Measurements from ENCODE around the gene SMYD3. TPM values are rescaled to one million over a fixed set of nuclear protein-coding genes. Genes with fewer than 3 reads are reported as not detected.

Gene SMYD3
- total and polyA plus RNA-seq, 9 of the 15 experiments (the other 6 are each of a cell fraction or from before 2014, with no cell fraction given): 128 to 440 (median 197) TPM

DNA sequence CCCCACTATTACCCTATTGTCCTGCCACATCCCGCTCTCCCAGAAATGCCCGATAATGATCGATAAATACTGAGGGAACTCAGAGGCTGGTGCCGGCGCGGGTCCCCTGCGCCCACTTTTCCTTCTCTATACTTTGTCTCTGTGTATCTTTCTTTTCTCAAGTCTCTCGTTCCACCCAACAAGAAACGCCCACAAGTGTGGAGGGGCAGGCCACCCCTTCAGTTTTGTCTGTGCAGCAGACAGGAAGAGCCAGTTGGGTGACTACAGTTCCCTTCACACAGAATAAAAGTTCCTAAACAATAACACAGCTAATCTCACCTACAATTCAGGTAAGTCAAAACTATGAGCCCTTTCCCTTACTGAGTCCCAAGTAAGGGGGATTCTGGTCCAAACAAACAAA lies 423.7 kb downstream of the SMYD3 start (continued):
- TF ChIP-seq E2F6 (IDR thresholded peaks at IDR 0.05; ENCODE audit: borderline replicate concordance in 1 of 2, extremely low read depth in 1 of 2, insufficient read depth in 1 of 2, insufficient read length in 1 of 2, low read depth in 1 of 2, low read length in 1 of 2, poor library complexity in 1 of 2, severe bottlenecking in 1 of 2): no peak
- TF ChIP-seq SRSF1 (IDR thresholded peaks at IDR 0.05; ENCODE audit: low read depth, low read length): no peak
- no peak for TF ChIP-seq EWSR1 (IDR thresholded peaks at IDR 0.05; ENCODE audit: borderline replicate concordance, low read depth, partially characterized antibody)
- no peak for TF ChIP-seq THRAP3 (IDR thresholded peaks at IDR 0.05; ENCODE audit: borderline replicate concordance)

GRCh38 chr1:246081856-246082668 lies 425.0 kb downstream of the SMYD3 start:
- 83% methylated on average over 13 of the region's 13 CpGs for WGBS (ENCODE audit: insufficient coverage, low coverage, missing lambda C conversion rate)
- Histone ChIP-seq H3K9me3 (replicated peaks; ENCODE audit: control insufficient read depth, insufficient read depth, low read depth, low read length) (0 out of 2 replicates have a peak, but pooled peaks cover 4% of the 10 kb centered on the region), H2AFZ (ENCODE audit: low read depth, low read length) (no peak overlapping the region), H3K27ac (ENCODE audit: extremely low read depth, low read depth, low read length) (no peak overlapping the region), H3K9me1 (ENCODE audit: control insufficient read depth, insufficient read depth, low read length) (no peaks in the 10 kb centered on the region), H3K27me3 (ENCODE audit: control insufficient read depth in 2 of 2, insufficient read depth in 2 of 2, low read length in 2 of 2) (no peaks in the 10 kb centered on the region), H3K4me2 (ENCODE audit: insufficient read depth, low read length) (no peak overlapping the region), H3K4me3 (no peak overlapping the region), H3K79me2 (ENCODE audit: control insufficient read depth, insufficient read depth, low read length) (no peaks in the 10 kb centered on the region; the same call in 2 of the 3 replicates), H3K4me1 (replicated peaks in 1 of 2; ENCODE audit: control insufficient read depth in 2 of 2, insufficient read depth in 2 of 2, low read length in 2 of 2) (peaks cover 0 to 20% of the 10 kb centered on the region in 2 experiments; a peak in 3 of 5 replicates), H3K9ac (ENCODE audit: insufficient read depth in 1 of 2, low read depth in 2 of 2, low read length in 2 of 2) (no peak overlapping the region), H4K20me1 (replicated peaks; ENCODE audit: control insufficient read depth, insufficient read depth, low read length) (no peaks in the 10 kb centered on the region), H3K36me3 (ENCODE audit: control insufficient read depth, insufficient read depth, low read length) (no peaks in the 10 kb centered on the region)
- no TSS peak for BruUV-seq (replicated peaks)
- FAIRE-seq: no peak
- no peak for ATAC-seq
- intact Hi-C loops (cut with micrococcal nuclease) (no loop called here), in situ Hi-C loops (cut with MboI) (no loop called here)
- ChIA-PET CTCF (ENCODE audit: low intra/inter-chr PET ratio) (no interaction called here), POLR2A (no interaction called here)
- DNase-seq (ENCODE audit: extremely low read depth in 1 of 4, low spot score in 3 of 4): no peak
- peak; percentile 88 for TF ChIP-seq ZNF280A (IDR thresholded peaks at IDR 0.05; ENCODE audit: low read depth, partially characterized antibody)
- no peak for TF ChIP-seq MEF2D (tag; conservative IDR thresholded peaks at IDR 0.05; ENCODE audit: low read depth)
- TF ChIP-seq, protein P1, sequence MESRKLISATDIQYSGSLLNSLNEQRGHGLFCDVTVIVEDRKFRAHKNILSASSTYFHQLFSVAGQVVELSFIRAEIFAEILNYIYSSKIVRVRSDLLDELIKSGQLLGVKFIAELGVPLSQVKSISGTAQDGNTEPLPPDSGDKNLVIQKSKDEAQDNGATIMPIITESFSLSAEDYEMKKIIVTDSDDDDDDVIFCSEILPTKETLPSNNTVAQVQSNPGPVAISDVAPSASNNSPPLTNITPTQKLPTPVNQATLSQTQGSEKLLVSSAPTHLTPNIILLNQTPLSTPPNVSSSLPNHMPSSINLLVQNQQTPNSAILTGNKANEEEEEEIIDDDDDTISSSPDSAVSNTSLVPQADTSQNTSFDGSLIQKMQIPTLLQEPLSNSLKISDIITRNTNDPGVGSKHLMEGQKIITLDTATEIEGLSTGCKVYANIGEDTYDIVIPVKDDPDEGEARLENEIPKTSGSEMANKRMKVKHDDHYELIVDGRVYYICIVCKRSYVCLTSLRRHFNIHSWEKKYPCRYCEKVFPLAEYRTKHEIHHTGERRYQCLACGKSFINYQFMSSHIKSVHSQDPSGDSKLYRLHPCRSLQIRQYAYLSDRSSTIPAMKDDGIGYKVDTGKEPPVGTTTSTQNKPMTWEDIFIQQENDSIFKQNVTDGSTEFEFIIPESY (CRISPR knock-in tag; IDR thresholded peaks at IDR 0.05): peak; percentile 100
- TF ChIP-seq TRIM24 (IDR thresholded peaks at IDR 0.05): peak; percentile 63 to 68; a peak in 3 of 4 replicates
- 0 out of 2 replicates have a peak, but pooled peaks have one; percentile 32 for TF ChIP-seq USF1 (CRISPR knock-in tag; IDR thresholded peaks at IDR 0.05)
- TF ChIP-seq CBX3 (IDR thresholded peaks at IDR 0.05; ENCODE audit: borderline replicate concordance in 1 of 2, low read length in 2 of 2): peak in 1 of 2 experiments; percentile 91; a peak in 1 of 3 replicates
- TF ChIP-seq, protein P2, sequence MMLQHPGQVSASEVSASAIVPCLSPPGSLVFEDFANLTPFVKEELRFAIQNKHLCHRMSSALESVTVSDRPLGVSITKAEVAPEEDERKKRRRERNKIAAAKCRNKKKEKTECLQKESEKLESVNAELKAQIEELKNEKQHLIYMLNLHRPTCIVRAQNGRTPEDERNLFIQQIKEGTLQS (IDR thresholded peaks at IDR 0.05): 0 out of 2 replicates have a peak, but pooled peaks have one; percentile 18
- TF ChIP-seq, protein P2 (CRISPR knock-in tag; conservative IDR thresholded peaks at IDR 0.05): no peak

Measured in K562 (cell line).